SK-N-SH (cell line): Measurements from ENCODE around the gene DLGAP3. TPM values are rescaled to one million over a fixed set of nuclear protein-coding genes. Genes with fewer than 3 reads are reported as not detected.

Experiments
- CTCF ChIA-PET: fragments of 300-600, 350-600 bp; formaldehyde crosslinking; extraction: SDS; loops from one replicate; lab custom pipeline; 2021; lab: Yijun Ruan, JAX
- POLR2A ChIA-PET: fragments of 350-600 bp; sonication (Branson Sonifier 250); formaldehyde crosslinking; extraction: SDS; loops from one replicate; lab custom pipeline; 2020; ENCODE audit warnings: antibody characterized with exemption, inconsistent platforms; lab: Yijun Ruan, JAX
- DNase-seq: peaks from one replicate; pipeline ENCODE4 v3.0.0; 2012
- H2AFZ ChIP-seq: fragments of 200-600 bp; sonication (generic); 2 replicates; pipeline ENCODE4 v1.8.1; 2016; ENCODE audit warnings: antibody characterized with exemption, mild to moderate bottlenecking, low read depth
- H3F3A ChIP-seq: fragments of 200-600 bp; sonication (generic); replicated peaks from 2 replicates; pipeline ENCODE3; 2016; ENCODE audit warnings: antibody characterized with exemption, mild to moderate bottlenecking; ENCODE audit not compliant: insufficient read depth
- H3K27ac ChIP-seq, 2 experiments: fragments of 200-500 bp in 1 of 2; fragments of 200-600 bp in 1 of 2; sonication (Bioruptor generic) in 1 of 2; sonication (generic), shearing (Covaris generic) in 1 of 2; 2 replicates each; pipeline versions ENCODE4 v1.5.1 to v1.6.1; 2014 to 2016; ENCODE audit warnings: low read depth in 2 of 2, inconsistent platforms in 1 of 2, low read length in 1 of 2, mild to moderate bottlenecking in 1 of 2, mixed read lengths in 1 of 2
- H3K27me3 ChIP-seq: fragments of 200-600 bp; sonication (generic), shearing (Covaris generic); 2 replicates; pipeline ENCODE4 v1.6.1; 2016; ENCODE audit warnings: mixed run types; ENCODE audit not compliant: insufficient read depth
- H3K36me3 ChIP-seq, 2 experiments: fragments of 200-500 bp in 1 of 2; fragments of 200-600 bp in 1 of 2; sonication (Bioruptor generic) in 1 of 2; sonication (generic) in 1 of 2; replicated peaks in 1 of 2; 2 replicates each; pipeline versions ENCODE3 to v1.5.1; 2014 to 2016; ENCODE audit warnings: low read length in 1 of 2, mild to moderate bottlenecking in 1 of 2; ENCODE audit not compliant: insufficient read depth in 2 of 2, control insufficient read depth in 1 of 2
- H3K4me1 ChIP-seq, 2 experiments: fragments of 200-500 bp in 1 of 2; fragments of 200-600 bp in 1 of 2; sonication (Bioruptor generic) in 1 of 2; sonication (generic), shearing (Covaris generic) in 1 of 2; 2 replicates each; pipeline versions ENCODE4 v1.5.1 to v1.6.1; 2014 to 2016; ENCODE audit warnings: low read depth in 1 of 2, low read length in 1 of 2, mixed run types in 1 of 2; ENCODE audit not compliant: insufficient read depth in 2 of 2, control insufficient read depth in 1 of 2
- H3K4me2 ChIP-seq: fragments of 200-600 bp; sonication (generic), shearing (Covaris generic); 2 replicates; pipeline ENCODE4 v1.6.1; 2017; ENCODE audit warnings: mixed run types
- H3K4me3 ChIP-seq, 2 experiments: fragments of 200-500 bp in 1 of 2; fragments of 200-600 bp in 1 of 2; sonication (Bioruptor generic) in 1 of 2; sonication (generic), shearing (Covaris generic) in 1 of 2; 2 replicates each; pipeline versions ENCODE4 v1.5.1 to v1.8.1; 2014 to 2016; ENCODE audit warnings: low read depth in 2 of 2, inconsistent platforms in 1 of 2, low read length in 1 of 2, mild to moderate bottlenecking in 1 of 2, mixed read lengths in 1 of 2, moderate library complexity in 1 of 2
- H3K79me2 ChIP-seq: fragments of 200-600 bp; sonication (generic); 2 replicates; pipeline ENCODE4 v1.8.1; 2017; ENCODE audit warnings: mild to moderate bottlenecking; ENCODE audit not compliant: insufficient read depth
- H3K9ac ChIP-seq: fragments of 200-600 bp; sonication (generic); 2 replicates; pipeline ENCODE4 v1.6.1; 2017; ENCODE audit warnings: mixed run types
- H3K9me2 ChIP-seq: fragments of 200-600 bp; sonication (generic); 2 replicates; pipeline ENCODE4 v1.6.1; 2017; ENCODE audit warnings: mixed run types
- H3K9me3 ChIP-seq: fragments of 200-600 bp; sonication (generic); 2 replicates; pipeline ENCODE4 v1.6.1; 2017; ENCODE audit warnings: mixed run types, mild to moderate bottlenecking, moderate library complexity
- H4K20me1 ChIP-seq: fragments of 200-600 bp; sonication (generic); 2 replicates; pipeline ENCODE4 v1.6.1; 2017; ENCODE audit warnings: mild to moderate bottlenecking, mixed run types; ENCODE audit not compliant: insufficient read depth
- CHD2 ChIP-seq: fragments of 150-350 bp; IDR thresholded peaks from 2 replicates; pipeline ENCODE4 v1.6.1; 2018; ENCODE audit warnings: low read length; ENCODE audit not compliant: partially characterized antibody
- ELF1 ChIP-seq: IDR thresholded peaks from 2 replicates; pipeline ENCODE4 v1.4.0; 2012
- EP300 ChIP-seq, 2 experiments: IDR thresholded peaks; 2 replicates each; pipeline versions ENCODE4 v1.4.0 to v1.6.1; 2012; ENCODE audit warnings: borderline replicate concordance in 1 of 2, low read depth in 1 of 2, low read length in 1 of 2
- FOSL2 ChIP-seq: IDR thresholded peaks from 2 replicates; pipeline ENCODE4 v1.4.0; 2012; ENCODE audit warnings: low read depth, mild to moderate bottlenecking, moderate library complexity, borderline replicate concordance
- FOXJ3 ChIP-seq: sonication (generic); formaldehyde crosslinking; IDR thresholded peaks from 2 replicates; pipeline ENCODE4 v1.5.1; 2020; ENCODE audit warnings: mild to moderate bottlenecking, missing genetic modification reagents
- FOXM1 ChIP-seq: IDR thresholded peaks from 2 replicates; pipeline ENCODE4 v1.4.0; 2012; ENCODE audit warnings: low read depth, mild to moderate bottlenecking
- GABPA ChIP-seq: IDR thresholded peaks from 2 replicates; pipeline ENCODE4 v1.4.0; 2012; ENCODE audit warnings: low read depth, mild to moderate bottlenecking
- IRF3 ChIP-seq: fragments of 150-350 bp; IDR thresholded peaks from 2 replicates; pipeline ENCODE4 v1.6.1; 2016; ENCODE audit warnings: mild to moderate bottlenecking, low read depth, low read length
- MXI1 ChIP-seq: IDR thresholded peaks from 2 replicates; pipeline ENCODE4 v1.6.1; 2012; ENCODE audit warnings: mild to moderate bottlenecking, low read depth, low read length, improper control_type of control experiment
- NFIC ChIP-seq: IDR thresholded peaks from 2 replicates; pipeline ENCODE4 v1.4.0; 2012; ENCODE audit warnings: borderline replicate concordance
- NRF1 ChIP-seq: IDR thresholded peaks from 2 replicates; pipeline ENCODE4 v1.6.1; 2012; ENCODE audit warnings: low read depth, mild to moderate bottlenecking, low read length
- RFX5 ChIP-seq: IDR thresholded peaks from 2 replicates; pipeline ENCODE4 v1.6.1; 2012; ENCODE audit warnings: mild to moderate bottlenecking, improper control_type of control experiment, low read length
- RXRA ChIP-seq: IDR thresholded peaks from 2 replicates; pipeline ENCODE4 v1.4.0; 2012; ENCODE audit warnings: low read depth, mild to moderate bottlenecking, borderline replicate concordance
- TAF1 ChIP-seq: IDR thresholded peaks from 2 replicates; pipeline ENCODE4 v1.6.1; 2012; ENCODE audit warnings: low read depth, mild to moderate bottlenecking, low read length, moderate library complexity, borderline replicate concordance
- TCF12 ChIP-seq: IDR thresholded peaks from 2 replicates; pipeline ENCODE4 v1.4.0; 2012
- YY1 ChIP-seq: IDR thresholded peaks from 2 replicates; pipeline ENCODE4 v1.4.0; 2012; ENCODE audit warnings: low read depth, mild to moderate bottlenecking
- WGBS: methylation state at CpG from one replicate; pipeline ENCODE4 v1.1.6; 2017; ENCODE audit warnings: low lambda C conversion rate; 5-methylcytosine and 5-hydroxymethylcytosine counted together
- polyA plus RNA-seq, 3 experiments: library from polyadenylated mRNA; depleted of rRNA; stranded (reverse); fragments of >200 nt; gene quantifications; 2 replicates each; pipeline ENCODE4 v1.2.3, GENCODE V29; 2012
- TF ChIP-seq, protein P1 (sequence below): IDR thresholded peaks from 2 replicates; pipeline ENCODE4 v1.4.0; 2012; ENCODE audit warnings: low read depth, borderline replicate concordance
- TF ChIP-seq, protein P2 (sequence below): IDR thresholded peaks from 2 replicates; pipeline ENCODE4 v1.6.1; 2012; ENCODE audit warnings: mild to moderate bottlenecking, low read depth, low read length, moderate library complexity

Gene DLGAP3
- polyA plus RNA-seq, 1 of the 3 experiments (the other 2 are of a cell fraction): 0.15 TPM

DNA sequence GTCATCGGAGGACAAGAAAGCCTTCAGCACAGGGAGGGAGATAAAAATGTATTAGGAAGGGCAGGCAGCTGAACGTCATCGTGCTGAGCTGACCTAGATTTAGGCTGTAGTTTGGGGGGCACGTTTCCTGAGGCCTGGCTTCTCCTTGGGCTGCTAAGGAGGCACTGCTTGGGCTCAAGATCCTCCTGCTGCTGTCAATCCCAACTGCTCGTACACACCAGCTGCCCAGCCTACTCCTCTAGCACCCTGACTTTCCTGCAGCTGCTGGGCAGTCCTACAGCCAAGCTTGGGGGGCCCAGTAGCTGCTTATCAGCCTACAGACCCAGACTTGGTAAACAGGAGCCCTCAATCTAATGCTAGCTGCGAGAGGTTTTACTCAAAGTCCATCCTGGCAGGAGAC lies 49.5 kb upstream of the DLGAP3 start:
- H3F3A ChIP-seq: no peaks in the 10 kb centered on the region
- 0 out of 2 replicates have a peak, but pooled peaks cover 3% of the 10 kb centered on the region for H4K20me1 ChIP-seq
- CTCF ChIA-PET: interaction anchor here (0.9 kb wide), 1 partner anchor 127 kb away, joined by 3 read pairs; no protein-coding TSS in a partner anchor
- H2AFZ ChIP-seq: no peak overlapping the region
- POLR2A ChIA-PET: no interaction called here
- no peak for DNase-seq
- no peaks in the 10 kb centered on the region for H3K9me3 ChIP-seq
- H3K4me3 ChIP-seq: no peak overlapping the region
- no peak for TF ChIP-seq RFX5
- H3K4me1 ChIP-seq: peaks cover 3 to 13% of the 10 kb centered on the region in 2 experiments; a peak in 2 of 4 replicates
- peaks cover 4 to 9% of the 10 kb centered on the region in 2 experiments for H3K36me3 ChIP-seq
- no peak overlapping the region for H3K9ac ChIP-seq
- H3K4me2 ChIP-seq: no peak overlapping the region
- H3K27me3 ChIP-seq: no peaks in the 10 kb centered on the region
- peaks cover 32% of the 10 kb centered on the region for H3K79me2 ChIP-seq
- H3K27ac ChIP-seq: no peak overlapping the region
- 90% methylated on average over 6 of the region's 6 CpGs for WGBS
- H3K9me2 ChIP-seq: no peaks in the 10 kb centered on the region

- Histone ChIP-seq H3K4me1 (peaks cover 0 to 10% of the 10 kb centered on the region in 2 experiments; a peak in 1 of 4 replicates), H3K9ac (no peak overlapping the region), H3K9me3 (no peaks in the 10 kb centered on the region), H3K4me3 (no peak overlapping the region), H4K20me1 (0 out of 2 replicates have a peak, but pooled peaks cover 1% of the 10 kb centered on the region), H3K4me2 (no peak overlapping the region), H3K9me2 (no peaks in the 10 kb centered on the region), H2AFZ (no peak overlapping the region), H3K27ac (no peak overlapping the region; a peak in 1 of 4 replicates), H3K36me3 (peaks cover 4 to 9% of the 10 kb centered on the region in 2 experiments), H3K79me2 (peaks cover 21% of the 10 kb centered on the region), H3K27me3 (no peaks in the 10 kb centered on the region), H3F3A (no peaks in the 10 kb centered on the region)
- CTCF ChIA-PET: no interaction called here
- POLR2A ChIA-PET: no interaction called here
- TF ChIP-seq GABPA (no peak), ELF1 (no peak), FOXJ3 (CRISPR knock-in tag) (no peak), TAF1 (no peak), FOXM1 (no peak)
- DNase-seq: peak; percentile 46
- 100% methylated on average over 1 of the region's 2 CpGs for WGBS
Measured at GRCh38 chr1:34977858-34978257, 48.4 kb upstream of the DLGAP3 start.

GRCh38 chr1:34977210-34977471 lies 47.7 kb upstream of the DLGAP3 start:
- CTCF ChIA-PET: interaction anchor here (0.5 kb wide), 1 partner anchor 8 kb away, joined by 3 read pairs; the partner anchor contains the start of gene TMEM35B
- H3K36me3 ChIP-seq: peaks cover 4 to 9% of the 10 kb centered on the region in 2 experiments
- H3K9me3 ChIP-seq: no peaks in the 10 kb centered on the region
- no peak for TF ChIP-seq NRF1
- TF ChIP-seq, protein P1, sequence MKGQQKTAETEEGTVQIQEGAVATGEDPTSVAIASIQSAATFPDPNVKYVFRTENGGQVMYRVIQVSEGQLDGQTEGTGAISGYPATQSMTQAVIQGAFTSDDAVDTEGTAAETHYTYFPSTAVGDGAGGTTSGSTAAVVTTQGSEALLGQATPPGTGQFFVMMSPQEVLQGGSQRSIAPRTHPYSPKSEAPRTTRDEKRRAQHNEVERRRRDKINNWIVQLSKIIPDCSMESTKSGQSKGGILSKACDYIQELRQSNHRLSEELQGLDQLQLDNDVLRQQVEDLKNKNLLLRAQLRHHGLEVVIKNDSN: no peak
- no peak for TF ChIP-seq MXI1
- no peak for TF ChIP-seq NFIC
- no peak for TF ChIP-seq IRF3
- no peak for TF ChIP-seq GABPA
- TF ChIP-seq RXRA: no peak
- no peak for TF ChIP-seq FOXJ3 (CRISPR knock-in tag)
- no peak for TF ChIP-seq YY1
- no peak for TF ChIP-seq TCF12
- TF ChIP-seq, protein P2, sequence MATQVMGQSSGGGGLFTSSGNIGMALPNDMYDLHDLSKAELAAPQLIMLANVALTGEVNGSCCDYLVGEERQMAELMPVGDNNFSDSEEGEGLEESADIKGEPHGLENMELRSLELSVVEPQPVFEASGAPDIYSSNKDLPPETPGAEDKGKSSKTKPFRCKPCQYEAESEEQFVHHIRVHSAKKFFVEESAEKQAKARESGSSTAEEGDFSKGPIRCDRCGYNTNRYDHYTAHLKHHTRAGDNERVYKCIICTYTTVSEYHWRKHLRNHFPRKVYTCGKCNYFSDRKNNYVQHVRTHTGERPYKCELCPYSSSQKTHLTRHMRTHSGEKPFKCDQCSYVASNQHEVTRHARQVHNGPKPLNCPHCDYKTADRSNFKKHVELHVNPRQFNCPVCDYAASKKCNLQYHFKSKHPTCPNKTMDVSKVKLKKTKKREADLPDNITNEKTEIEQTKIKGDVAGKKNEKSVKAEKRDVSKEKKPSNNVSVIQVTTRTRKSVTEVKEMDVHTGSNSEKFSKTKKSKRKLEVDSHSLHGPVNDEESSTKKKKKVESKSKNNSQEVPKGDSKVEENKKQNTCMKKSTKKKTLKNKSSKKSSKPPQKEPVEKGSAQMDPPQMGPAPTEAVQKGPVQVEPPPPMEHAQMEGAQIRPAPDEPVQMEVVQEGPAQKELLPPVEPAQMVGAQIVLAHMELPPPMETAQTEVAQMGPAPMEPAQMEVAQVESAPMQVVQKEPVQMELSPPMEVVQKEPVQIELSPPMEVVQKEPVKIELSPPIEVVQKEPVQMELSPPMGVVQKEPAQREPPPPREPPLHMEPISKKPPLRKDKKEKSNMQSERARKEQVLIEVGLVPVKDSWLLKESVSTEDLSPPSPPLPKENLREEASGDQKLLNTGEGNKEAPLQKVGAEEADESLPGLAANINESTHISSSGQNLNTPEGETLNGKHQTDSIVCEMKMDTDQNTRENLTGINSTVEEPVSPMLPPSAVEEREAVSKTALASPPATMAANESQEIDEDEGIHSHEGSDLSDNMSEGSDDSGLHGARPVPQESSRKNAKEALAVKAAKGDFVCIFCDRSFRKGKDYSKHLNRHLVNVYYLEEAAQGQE: no peak
- no peak for TF ChIP-seq EP300 (IDR thresholded peaks at IDR 0.05; ENCODE audit: borderline replicate concordance in 1 of 2, low read depth in 1 of 2, low read length in 1 of 2)
- no peak for TF ChIP-seq FOSL2
- no peak for TF ChIP-seq CHD2
- no peak for TF ChIP-seq ELF1
- H2AFZ ChIP-seq: no peak overlapping the region
- no peak overlapping the region for H3K27ac ChIP-seq
- H3K79me2 ChIP-seq: peaks cover 14% of the 10 kb centered on the region; the same call in 1 of the 2 replicates
- no peak for DNase-seq
- no peaks in the 10 kb centered on the region for H3K27me3 ChIP-seq
- POLR2A ChIA-PET: no interaction called here
- no peaks in the 10 kb centered on the region for H4K20me1 ChIP-seq
- H3K4me1 ChIP-seq: peaks cover 0 to 10% of the 10 kb centered on the region in 2 experiments; a peak in 1 of 4 replicates
- no peak overlapping the region for H3K4me3 ChIP-seq
- 100% methylated on average over 4 of the region's 13 CpGs for WGBS
- H3F3A ChIP-seq: no peaks in the 10 kb centered on the region
- H3K9ac ChIP-seq: no peak overlapping the region
- H3K4me2 ChIP-seq: no peak overlapping the region
- no peaks in the 10 kb centered on the region for H3K9me2 ChIP-seq
